Measurements from ENCODE around the gene SMIM10.

- TF ChIP-seq CTCF (conservative IDR thresholded peaks at IDR 0.05; ENCODE audit: low read depth, low read length) (no peak), EZH2 (IDR thresholded peaks at IDR 0.05; ENCODE audit: borderline replicate concordance, low read depth, low read length, poor library complexity, severe bottlenecking) (no peak)
Measured at GRCh38 chrX:135024526-135024925, 33.7 kb downstream of the SMIM10 start.

Measured in A673 (cell line).